Right kidney (tissue), 1 donor: ENCODE results near the gene DENND4B.

Experiments
- DNase-seq: peaks from one replicate; pipeline ENCODE4 v3.0.0-alpha.2; 2016

The DENND4B gene

DNA sequence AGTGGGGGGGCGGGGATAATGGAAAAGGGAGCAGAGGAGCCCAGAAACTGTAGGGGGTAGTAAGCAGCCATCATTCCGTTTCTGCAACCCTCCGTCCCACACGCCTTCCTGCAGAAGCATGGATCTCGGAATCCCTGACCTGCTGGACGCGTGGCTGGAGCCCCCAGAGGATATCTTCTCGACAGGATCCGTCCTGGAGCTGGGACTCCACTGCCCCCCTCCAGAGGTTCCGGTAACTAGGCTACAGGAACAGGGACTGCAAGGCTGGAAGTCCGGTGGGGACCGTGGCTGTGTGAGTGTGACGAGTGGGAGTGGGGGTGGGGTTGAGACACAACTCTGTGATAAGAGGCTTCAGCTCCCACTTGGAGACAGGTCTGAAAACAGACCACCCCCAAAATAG, 21.9 kb upstream of the DENND4B start:
- DNase-seq: peak; percentile 42

DNA sequence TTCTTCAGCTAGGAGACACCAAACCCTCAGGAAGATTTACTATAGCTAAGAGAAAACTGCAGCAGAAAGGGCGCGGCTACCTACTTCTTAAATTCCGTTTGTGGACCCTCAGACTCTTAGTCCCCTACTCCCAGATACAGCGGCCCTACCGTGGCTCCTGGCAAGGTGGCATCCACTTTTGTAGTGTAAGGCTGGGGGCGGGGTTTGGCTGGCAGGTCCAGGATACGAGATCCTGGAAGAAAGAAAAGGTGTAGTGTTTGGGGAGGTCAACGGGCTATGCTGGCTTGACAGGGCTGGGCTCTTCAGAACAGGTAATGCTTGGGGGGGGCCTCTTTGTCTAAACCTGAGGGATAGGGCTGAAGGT, 21.5 kb upstream of the DENND4B start:
- DNase-seq: no peak

DNA sequence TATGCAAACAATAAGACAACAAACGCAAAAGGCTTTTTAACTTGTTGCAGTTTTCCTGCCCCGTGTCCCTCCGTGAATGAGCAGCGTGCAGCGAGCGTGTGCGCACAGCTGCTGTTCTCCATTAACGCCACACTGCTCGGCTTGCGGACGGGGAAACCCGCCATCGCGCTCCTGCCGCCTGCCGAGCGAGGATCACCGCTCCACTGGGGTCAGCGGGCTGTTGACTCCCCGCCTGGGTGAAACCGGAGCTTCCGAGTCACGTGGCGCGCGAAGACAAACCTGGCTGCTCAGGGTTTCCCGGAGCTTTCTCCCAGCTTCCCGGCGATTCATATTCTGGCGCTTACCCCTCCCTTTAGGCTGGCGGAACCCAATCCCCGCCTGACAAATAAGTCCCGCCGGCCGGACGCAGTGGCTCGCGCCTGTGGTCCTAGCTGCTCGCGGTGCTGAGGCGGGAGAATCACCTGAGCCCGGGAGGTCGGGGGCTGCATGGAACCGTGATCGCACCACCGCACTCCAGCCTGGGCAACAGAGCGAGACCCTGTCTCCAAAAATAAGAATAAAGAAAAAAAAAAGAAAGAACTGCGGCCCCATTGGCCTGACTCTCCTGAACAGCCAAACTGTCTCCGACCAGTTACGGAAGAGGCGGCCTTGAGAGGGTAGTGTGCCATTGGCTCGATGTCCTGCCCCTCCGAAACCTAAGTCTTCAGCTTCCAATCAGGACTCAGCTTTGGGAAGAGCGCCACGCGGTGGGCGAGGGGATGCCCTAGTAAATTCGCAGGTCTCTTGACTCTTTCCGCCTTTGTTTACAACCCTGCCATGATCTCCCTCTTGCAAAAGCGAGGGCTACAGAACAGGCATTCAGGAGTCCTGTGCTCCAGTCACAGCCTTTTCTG, 20.8 kb upstream of the DENND4B start, which contains the start of gene CREB3L4:
TSS of gene CREB3L4 (plus strand) at position 796 of the 893 bp plus-strand sequence. CDS start 624 bp downstream, outside the sequence.
- DNase-seq: peak; percentile 98

DNA sequence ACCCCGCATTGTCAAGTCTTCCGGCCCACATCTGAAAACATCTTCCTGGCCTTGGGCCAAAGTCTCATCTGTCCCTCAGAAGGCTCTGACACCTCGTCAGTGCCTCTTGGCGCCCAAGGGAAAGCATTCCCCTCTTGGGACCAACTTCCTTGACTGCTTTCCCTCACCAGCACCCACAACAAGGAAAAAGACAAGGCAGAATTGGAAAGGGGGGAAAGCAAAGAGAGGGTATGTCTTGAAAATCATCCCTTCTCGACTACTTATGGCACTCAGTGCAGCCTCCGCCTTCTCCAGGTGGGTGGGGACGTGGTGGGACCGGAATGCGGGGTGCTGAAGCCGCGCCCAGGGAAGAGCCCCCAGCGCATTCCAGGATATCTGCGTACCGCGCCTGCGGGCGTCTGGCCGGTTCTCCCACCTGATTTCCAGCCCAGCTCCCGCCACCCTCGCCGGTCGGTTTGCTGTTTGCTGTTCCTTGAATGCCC, 17.4 kb upstream of the DENND4B start:
- DNase-seq: peak; percentile 92

DNA sequence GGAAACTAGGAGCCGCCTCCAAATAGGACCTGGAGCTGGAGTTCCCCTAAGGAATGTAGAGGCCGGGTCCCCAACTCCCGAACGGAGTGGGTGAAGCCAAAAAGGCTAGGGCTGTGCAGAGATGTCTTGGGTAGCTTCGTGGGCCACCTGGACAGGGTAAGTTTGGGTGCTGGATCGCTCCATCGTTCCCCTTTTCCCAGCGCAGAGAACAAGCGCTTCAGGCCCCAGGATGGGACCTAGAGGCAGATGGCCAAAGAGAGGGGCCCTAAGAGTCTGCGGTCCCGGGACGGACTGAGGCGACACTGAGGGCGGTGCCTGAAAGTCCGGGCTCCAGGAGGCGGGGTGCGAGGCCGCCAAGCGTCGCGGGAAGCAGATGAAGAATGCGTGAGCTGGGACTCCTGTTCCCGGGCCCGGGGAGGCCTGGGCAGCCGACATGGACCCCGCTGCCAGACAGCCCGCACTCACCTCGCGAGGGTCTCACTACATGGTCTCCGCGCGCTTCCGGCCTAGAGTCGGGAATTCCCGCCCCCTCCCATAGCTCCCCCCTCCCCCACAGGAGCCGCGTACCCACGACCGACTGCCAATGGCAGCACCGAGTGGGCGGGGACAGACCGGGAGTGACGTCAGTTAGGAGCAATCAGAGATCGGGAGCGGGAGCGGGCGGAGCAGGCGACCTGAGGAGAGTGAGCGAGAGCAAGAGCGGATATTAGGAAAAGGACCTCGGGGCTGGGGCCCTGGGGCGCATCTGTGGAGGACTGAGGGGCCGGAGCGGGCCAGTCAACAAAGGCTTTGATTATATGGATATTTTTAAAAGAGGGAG, 16.7 kb upstream of the DENND4B start, which contains the start of gene SLC39A1:
TSS of gene SLC39A1 (minus strand) at position 508 of the 820 bp plus-strand sequence. CDS start 822 bp downstream, outside the sequence.
- peak; percentile 92 for DNase-seq

DNA sequence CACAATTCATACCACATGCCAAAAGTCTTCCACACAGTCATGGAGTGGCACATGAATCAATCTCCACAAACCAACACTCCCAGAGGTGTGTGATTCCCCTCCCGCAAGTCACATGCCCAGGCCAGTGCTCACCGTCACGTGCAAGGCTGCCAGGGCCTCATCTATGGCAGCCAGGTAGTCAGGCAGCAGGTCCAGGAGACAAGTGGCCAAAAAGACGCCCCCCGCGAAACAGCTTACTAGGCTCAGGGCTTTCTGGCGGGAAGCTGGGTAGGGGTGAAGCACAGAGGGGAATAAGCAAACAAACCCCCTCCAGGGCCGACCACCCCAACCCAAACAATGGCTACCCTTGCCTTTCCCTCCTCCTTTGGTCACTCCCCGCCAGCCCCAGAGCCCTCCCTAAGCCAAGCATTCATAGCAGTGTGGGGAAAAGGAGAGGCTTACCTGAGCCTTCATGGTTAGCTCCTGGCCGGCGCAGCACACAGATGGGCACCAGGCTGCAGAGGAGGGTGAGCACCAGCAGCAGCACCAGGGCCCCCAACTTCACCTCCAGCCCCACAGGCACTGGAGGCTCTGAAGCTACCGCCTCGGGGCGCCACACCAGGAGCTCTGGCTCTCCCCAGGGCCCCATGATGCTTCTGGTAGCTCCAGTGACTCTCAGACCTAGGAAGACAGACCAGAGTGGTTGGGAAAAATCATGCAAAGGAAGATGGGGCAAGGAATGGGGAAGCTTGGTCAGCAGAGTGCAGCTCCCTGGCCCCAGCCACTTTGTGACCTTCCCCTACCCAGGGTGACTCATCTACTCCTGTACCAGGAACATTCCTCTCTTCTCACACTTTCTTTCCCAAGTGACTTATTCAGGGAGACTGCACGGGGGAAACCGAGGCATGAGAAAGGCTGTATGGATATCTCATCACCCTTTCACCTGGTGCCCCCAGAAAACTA, 15.8 kb upstream of the DENND4B start:
- peak; percentile 37 for DNase-seq

DNA sequence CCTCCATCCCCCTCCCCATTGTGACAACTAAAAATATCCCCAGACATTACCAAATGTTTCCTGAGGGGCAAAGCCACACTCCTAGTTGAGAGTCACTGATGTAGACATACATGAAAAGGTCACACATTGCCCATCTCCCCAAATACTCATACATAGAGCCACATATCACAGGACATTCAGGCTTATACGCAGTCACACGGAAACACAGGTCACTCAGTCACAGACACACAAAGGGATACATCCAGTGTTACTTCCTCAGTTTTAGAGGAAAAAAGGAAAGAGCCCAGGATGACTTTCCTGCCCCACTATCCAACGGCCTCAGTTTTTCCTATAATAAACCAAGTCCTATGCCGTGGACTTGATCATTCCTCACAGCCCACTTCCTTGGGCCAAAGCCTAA, 14.9 kb upstream of the DENND4B start:
- DNase-seq: no peak

DNA sequence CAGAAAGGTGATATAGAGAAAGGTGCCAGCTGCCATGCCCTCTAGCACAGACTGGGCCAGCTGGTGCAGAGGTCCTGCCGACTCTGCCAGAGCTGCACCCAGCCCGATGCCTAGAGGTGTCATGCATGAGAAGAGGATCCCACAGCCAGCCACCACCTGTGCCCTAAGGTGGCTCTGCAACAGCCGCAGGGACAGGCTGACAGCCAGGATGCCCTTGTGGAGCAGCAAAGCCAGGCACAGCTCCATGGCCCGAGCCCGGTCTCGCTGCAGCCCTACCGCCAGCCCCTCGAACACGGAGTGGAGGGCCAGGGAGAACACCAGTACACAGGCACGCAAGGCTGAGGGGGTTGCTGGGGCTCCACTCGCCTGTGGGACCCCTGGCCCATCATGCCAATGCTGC, 13.7 kb upstream of the DENND4B start:
- no peak for DNase-seq

DNA sequence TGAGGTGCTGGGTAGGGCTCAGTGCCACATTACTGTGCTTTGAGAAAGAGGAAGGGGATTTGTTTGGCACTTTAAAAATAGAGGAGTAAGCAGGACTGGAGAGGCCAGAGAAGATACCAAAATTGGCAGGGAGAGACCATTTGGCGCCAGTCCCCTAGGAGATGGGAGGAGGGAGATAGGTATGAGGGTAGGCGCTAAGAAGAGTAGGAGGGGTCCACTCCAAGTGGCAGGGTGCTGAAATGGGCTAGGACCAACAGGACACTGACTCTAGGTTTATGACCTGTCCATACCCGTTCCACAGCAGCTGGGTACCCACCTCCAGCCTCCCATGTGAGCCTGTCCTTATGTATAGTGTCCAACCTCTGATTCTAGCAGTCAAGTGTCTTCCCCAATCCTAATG, 12.9 kb upstream of the DENND4B start:
- DNase-seq: no peak

DNA sequence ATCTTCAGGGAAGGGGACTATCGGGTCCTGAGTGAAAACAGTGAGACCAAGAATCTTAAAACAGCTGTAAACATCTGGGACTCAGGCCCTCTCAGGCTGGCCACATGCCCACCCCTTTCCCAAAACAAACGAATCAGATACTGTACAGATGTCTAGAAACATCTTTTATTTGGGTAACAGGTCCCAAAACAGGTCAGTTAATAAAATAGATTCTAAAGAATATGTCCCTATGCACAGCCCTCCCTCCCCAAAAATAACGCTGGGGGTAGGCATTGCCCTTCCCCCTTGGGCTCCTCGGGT, 12.4 kb upstream of the DENND4B start:
- DNase-seq: no peak

DNA sequence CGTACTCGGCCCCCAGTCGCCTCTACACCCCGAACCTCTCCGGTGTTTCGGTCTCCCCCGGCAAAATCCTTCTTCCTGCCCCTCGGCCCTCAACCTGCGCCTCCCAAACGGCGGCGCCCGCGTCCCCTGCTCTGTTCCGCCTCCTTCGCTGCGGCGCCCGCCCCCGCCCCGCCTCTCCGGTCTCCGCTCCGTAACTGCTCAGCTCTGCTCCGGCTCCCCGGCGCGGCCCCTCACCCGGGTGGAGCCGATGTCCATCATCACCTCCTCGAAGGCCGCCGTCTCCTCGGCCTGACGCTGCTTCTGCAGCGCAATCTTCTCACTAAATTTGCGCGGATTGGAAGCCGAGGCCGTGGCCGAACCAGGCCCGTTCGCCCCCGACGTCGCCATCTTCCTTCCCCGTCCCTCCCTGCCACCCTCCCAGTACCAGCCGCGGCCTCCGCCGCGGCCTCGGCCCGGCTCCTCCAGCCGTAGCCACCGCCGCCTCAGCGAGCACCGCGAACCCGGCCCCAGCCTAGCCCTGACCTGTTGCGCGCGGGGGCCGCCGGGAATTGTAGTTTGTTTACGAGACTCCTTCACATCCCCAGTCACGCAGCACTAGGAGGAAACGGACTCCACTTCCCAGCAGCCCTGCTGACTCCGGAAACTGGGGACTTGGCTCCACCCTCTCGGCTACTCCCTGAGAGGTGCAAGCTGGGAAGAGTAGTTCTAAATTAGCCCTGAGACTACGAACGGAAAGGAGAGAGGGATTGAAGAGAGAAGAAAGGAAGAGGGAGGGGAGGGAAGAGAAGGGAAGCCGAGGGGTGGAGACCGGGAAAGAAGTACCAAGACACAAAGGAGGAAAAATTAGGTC, 11.8 kb upstream of the DENND4B start, which contains the start of gene CRTC2:
TSS of gene CRTC2 (minus strand) at position 502 of the 850 bp plus-strand sequence. CDS start at position 387, 115 bp downstream.
- peak; percentile 97 for DNase-seq

DNA sequence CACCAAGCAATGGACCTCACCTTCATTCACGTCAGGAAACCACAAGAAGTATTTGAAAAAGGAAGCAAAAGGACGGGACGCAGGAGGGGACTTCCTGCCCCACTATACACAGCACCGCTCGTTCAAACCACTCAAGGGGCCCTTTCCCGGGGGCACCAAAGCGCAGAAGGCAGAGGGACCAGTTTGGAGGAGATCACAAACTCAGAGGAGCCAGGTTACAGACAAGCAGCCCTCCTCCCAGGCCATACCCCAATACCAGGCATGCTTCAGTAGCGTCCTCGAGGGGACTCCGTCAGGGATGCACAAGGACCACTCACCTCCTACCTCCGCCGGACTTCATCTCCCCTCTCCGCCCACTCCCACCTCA, 11.2 kb upstream of the DENND4B start:
- no peak for DNase-seq

DNA sequence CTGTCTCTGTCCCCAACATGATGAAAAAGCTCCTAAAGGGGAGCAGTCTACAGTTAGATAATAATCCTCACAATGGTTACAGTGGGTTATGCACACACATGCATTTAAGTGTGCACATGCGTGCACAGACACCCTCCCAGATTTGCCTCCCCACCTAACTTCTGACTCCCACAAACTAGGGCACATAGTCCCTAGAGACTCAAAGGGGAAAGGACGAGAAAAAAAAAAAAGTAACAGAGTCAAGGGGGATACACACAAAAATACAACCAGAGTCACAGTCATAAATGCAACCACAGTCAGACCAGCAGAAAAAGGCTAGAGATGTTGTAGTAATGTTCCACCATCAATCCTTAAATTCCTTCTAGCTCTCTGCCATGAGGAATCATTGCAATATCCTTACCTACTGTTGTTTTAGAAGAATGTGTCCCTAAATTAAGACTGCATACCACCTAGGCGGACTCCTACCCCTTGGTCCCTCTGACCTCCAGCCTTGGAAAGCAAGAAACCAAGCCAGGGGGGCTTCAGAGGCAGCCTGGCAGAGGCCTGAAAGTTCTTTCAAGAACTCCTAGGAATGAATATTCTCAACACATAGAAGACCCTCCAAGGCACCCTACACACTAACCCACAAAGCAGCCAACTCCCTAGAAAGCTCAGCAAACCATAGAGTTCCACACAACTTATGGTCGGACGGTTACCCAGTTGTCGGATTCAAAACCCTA, 10.6 kb upstream of the DENND4B start:
- DNase-seq: no peak

DNA sequence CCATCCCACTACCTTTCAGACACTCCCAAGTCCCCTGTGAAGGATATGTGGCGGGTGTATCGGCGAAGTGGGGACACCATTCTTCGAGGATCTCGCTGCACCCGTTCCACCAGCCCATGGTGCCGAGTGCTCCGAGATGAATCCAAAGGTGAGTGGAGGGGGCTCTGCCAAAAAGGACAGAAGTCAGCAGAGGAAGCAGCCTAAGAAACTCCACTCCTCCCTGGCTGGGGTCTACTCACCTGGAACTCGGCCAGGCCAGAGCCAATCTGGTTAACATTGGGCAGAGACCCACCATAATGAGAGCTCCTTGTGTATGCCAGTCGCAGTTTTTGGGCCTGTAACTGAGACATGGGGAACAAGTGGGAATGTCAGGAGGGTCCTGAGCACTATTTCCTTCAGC, 8.3 kb upstream of the DENND4B start:
- no peak for DNase-seq

DNA sequence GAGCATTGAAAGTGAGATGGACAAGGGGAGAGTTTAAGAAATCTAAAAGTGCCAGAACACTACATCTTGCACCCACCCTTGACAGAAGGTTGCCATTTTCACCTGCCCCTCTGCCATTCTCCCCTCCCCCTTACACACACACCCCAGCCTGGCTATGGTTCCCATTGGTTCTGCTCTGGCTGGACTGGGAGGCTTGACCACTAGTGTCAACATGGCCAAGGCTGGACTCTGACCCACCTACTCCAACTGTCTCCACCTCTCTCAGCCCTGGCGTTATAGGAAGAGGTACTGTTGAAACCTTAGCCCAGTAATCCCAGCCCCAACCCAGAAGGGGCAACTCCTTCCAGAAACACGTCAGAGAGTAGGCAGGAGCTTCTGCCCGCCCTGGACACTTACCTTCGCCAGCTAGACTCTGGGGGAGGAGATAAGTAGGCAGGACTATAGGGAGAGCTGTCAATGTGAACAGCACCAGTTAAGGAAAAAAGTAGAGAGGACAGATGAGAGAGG, 7.4 kb upstream of the DENND4B start:
- DNase-seq: no peak

DNA sequence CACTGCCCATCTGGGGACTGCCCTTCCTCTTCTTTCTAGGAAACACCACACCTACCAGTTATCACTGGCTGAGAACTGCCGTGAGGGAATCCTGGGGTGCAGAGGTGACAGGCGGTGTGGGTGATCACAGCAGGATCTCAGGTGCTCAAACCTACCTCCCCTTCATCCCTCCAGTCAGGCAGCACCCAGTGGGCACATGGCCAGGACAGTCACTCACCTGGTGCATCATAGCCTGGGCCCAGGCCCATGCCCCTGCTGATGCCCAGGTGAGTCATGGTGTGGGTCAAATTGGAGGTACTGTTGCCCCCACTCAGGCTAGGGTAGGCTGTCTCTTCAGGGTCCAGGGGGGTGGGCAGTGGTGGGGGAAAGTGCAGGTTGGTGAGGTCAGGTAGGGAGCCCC, 5.3 kb upstream of the DENND4B start:
- DNase-seq: no peak

DNA sequence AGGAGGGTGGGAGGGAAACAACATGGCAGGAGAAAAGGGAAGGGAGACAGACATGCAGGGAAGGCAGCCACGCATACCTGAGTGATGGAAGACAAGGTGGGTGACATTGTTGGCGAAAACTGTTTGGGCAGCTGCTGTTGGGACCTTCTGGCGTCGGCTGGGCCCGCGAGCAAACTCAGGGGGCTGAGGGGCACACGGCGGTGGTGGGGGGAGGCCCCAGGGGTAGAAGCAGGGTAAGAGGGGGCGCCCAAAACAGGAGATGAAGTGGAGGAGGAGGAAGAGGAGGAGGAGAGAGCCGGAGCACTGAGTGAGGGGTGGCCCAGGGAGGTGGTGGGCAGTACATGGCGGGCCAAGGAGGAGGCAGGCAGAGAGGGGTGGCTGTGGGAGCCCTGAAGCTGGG, 4.7 kb upstream of the DENND4B start:
- no peak for DNase-seq

DNA sequence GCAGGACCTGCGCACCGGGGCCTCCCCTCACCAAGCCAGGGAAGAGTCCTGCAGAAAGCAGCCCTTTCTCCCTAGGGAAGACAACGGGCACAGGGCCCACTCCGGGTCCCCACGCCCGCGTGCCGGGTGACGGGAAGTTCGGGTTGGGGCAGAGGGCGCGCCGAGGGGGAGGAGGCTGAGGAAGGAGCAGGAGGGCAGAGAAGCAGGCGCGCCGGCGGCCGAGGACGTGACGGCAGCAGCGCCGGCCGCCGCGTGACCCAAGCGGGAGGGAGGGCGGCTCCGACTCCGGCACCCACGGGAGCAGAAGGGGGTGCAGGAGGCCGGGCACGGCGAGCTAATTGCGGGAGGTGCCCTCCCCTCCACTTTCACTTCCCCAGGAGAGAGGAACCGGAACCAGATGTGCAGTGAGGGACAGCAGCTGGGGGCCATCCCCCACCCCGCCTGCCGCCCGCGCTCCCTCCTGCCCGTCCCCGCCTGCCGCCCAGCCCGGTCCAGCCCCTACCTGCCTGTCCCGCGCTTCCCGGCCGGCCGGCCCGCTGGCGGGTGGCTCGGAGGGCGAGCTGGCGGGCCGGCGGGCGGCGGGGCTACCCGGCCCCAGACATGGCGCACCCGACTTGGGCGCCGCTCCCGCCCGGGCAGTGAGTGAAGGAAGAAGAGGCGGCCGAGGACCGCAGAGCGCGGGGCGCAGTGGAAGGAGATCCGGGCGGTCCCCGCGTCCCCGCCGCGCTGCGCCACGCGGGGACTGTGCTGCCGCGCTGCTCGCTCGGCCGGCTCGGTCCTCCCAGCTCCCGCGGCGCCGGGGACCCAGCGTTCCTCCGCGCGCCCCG, 510 bp downstream of the DENND4B start:
- peak; percentile 84 for DNase-seq

DNA sequence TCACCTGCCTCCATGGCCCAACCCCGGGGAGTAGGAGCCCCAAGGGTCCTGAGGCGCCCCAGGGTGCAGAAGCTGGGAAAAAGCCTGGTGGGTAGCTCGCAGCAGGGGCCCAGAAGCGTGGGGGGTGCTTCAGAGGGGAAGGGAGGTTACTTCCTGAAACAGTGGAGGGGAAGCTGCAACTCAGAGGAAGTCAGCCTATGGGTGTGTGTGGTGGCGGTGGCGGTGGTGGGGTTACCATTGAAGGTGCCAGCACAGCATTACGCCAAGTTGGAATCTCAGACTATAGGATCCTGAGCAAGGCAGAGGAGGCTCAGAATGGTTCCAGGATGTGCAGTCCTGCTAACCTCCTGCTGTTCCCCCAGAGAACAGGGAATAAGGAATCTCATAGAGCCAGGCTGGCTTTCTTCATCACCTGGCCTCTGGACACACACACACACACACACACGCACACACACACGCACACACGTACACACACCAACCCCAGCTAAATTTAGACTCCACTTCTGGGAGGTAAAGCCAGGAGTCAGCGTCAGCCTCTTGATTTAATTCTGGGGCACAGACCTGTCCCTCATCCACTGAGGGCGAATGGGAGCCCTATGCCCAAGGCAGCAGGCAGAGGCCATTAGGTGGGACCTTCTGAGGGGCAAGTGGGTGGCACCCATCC, 1.3 kb downstream of the DENND4B start:
- no peak for DNase-seq
